GM21526 (cell line): Measurements from ENCODE around the gene GGCT.
"Not testable (repeated sequence)": the region's sequence is repeated elsewhere in the genome, so short reads cannot be mapped to it uniquely, and the experiment has no call there.

Source experiments
- ATAC-seq: cut with Tn5 transposase; IDR thresholded peaks from one replicate; pipeline ENCODE4 v1.9.1; 2021; ENCODE audit warnings: moderate library complexity; ENCODE audit not compliant: unreplicated experiment, low FRiP score

The GGCT gene

DNA sequence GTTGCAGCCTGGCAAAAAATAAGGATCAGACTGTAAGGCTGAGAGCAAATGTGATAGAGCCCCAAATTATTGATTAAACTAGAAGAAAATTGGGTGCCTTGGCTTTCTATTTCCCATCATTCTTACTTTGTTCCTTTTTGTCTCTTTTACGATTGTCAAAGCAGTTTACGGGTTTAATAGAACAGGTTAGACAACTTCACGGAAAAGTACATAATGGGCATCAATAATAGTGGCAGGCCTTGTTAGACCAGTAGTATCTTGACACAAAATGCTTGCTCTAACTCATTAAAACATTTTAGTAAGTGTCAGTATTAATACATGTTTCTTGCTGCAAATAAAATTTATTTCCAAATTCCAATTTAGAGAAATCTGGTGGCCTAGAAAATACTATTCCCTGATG is 14.5 kb upstream of the GGCT start:
- ATAC-seq: no peak

- no peak for ATAC-seq
Measured at GRCh38 chr7:30515761-30516160, 11.1 kb upstream of the GGCT start.

GRCh38 chr7:30514776-30515175 is 10.1 kb upstream of the GGCT start:
- ATAC-seq: no peak

GRCh38 chr7:30514177-30514576 is 9.5 kb upstream of the GGCT start:
- ATAC-seq: no peak

GRCh38 chr7:30513762-30514161 is 9.1 kb upstream of the GGCT start:
- ATAC-seq: no peak

- no peak for ATAC-seq
Measured at GRCh38 chr7:30511973-30512662, 7.5 kb upstream of the GGCT start.

GRCh38 chr7:30511494-30511893 is 6.9 kb upstream of the GGCT start:
- ATAC-seq: no peak

GRCh38 chr7:30510124-30511075 is 5.8 kb upstream of the GGCT start:
- no peak for ATAC-seq

- not testable (repeated sequence) for ATAC-seq
Measured at GRCh38 chr7:30509171-30509857, 4.7 kb upstream of the GGCT start.

DNA sequence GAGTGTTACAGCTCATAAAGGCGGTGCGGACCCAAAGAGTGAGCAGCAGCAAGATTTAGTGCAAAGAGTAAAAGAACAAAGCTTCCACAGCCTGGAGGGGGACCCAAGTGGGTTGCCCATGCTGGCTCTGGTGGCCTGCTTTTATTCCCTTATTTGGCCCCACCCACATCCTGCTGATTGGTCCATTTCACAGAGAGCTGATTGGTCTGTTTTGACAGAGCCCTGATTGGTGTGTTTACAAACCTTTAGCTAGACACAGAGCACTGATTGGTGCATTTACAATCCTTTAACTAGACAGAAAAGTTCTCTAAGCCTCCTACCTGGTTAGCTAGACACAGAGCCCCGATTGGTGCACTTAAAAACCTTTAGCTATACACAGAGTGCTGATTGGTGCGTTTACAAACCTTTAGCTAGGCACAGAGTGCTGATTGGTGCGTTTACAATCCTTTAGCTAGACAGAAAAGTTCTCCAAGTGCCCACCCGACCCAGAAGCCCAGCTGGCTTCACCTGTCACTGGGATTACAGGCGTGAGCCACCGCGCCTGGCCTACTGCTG is 2.8 kb upstream of the GGCT start:
- ATAC-seq: not testable (repeated sequence)

- peak; percentile 10 for ATAC-seq
Measured at GRCh38 chr7:30505174-30505697, 607 bp upstream of the GGCT start.

DNA sequence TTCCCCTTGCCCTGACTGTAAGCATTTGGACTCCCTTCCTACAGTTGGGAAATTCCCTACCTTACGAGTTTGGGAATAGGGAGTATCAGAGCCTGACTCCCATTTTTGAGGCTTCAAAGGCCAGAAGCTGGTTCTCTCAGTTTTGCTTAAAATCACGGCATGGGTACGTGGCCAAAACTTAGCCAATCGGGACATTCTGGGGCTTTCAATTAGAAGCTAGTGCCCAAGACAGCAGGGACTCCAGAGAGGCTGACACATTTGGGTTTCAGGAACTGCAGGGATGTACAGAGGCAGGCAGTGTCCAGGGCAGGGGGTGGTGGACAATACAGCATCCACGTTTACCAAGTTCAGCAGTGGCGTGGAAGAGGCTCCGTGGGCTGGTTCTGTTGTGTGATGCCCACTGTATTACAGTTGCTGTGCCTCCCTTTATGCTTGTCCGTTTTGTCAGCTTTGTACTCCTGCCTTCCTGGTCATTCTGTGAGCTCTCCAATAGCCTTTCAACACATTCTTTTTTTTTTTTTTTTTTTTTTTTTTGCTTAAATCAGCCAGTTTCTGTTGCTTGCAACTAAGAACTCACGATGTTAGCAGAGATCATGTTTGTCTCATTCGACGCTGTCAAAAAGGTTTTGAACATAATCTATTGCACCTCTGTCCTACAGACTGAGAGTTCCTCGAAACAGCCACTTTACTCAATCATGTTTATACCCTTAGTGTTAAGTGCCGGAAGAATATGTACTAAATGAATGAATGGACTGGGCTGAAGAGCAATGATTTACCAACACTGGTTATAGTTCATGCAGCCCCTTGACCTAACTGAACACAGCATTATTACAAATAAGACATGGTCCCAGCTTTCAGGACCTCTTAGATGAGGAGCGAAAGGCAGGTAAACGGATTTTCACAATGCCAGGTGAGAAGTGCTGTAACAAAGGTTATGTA is 1.1 kb downstream of the GGCT start:
- no peak for ATAC-seq

DNA sequence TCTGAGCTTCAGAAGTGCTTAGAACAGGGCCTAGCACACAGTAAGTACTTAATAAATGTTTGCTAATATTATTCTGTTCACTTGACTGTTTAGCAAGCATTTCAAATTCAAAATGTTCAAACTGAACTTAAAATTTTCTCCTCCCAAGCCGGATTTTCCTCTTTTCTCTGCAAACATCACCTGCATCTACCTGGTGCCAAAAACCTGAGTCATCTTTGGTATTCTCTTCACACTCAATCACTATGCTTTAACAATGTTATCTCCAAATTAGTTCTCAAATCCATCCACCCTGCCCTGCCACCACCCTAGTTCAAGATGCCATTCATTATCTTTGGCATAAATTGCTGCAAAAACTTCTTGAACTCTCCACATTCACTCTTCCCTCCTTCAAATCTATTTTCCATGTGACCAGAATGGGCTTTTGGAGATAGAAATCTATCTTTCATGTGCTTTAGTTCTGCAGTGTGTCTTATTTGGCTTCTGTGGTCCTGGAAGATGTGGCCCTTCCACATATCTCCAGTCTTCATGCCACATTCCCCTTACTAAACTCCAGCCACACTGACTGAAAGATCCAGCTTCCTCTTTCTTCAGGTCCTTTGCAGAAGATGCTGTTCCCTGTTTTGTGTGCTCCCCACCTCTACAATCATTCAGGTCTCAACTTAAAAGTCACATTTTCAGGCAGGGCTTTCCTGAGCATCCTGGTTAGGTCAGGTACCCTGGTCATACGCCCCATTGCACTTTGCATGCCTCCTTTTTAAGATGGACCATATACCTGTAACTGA is 2.0 kb downstream of the GGCT start:
- ATAC-seq: no peak

GRCh38 chr7:30501264-30501663 is 3.4 kb downstream of the GGCT start:
- no peak for ATAC-seq

GRCh38 chr7:30493228-30493627 is 11.4 kb downstream of the GGCT start:
- no peak for ATAC-seq

GRCh38 chr7:30491417-30491816 is 13.2 kb downstream of the GGCT start:
- ATAC-seq: no peak

- no peak for ATAC-seq
Measured at GRCh38 chr7:30487371-30487770, 17.3 kb downstream of the GGCT start.

GRCh38 chr7:30485667-30486066 is 19.0 kb downstream of the GGCT start:
- ATAC-seq: no peak

- not testable (repeated sequence) for ATAC-seq
Measured at GRCh38 chr7:30481416-30481815, 23.2 kb downstream of the GGCT start.
